ENCODE data around the gene TMEM132C.

GRCh38 chr12:128549601-128550218, 282.7 kb downstream of the TMEM132C start:
- TF ChIP-seq CTCF (IDR thresholded peaks at IDR 0.05) (no peak), POLR2A (IDR thresholded peaks at IDR 0.05) (no peak)

Data from right lobe of liver (tissue), 4 donors.